ENCODE results near the gene NID1. TPM values are rescaled to one million over a fixed set of nuclear protein-coding genes. Genes with fewer than 3 reads are reported as not detected.

NID1 gene
- total RNA-seq, 2 experiments from 2014 or later = not detected

DNA sequence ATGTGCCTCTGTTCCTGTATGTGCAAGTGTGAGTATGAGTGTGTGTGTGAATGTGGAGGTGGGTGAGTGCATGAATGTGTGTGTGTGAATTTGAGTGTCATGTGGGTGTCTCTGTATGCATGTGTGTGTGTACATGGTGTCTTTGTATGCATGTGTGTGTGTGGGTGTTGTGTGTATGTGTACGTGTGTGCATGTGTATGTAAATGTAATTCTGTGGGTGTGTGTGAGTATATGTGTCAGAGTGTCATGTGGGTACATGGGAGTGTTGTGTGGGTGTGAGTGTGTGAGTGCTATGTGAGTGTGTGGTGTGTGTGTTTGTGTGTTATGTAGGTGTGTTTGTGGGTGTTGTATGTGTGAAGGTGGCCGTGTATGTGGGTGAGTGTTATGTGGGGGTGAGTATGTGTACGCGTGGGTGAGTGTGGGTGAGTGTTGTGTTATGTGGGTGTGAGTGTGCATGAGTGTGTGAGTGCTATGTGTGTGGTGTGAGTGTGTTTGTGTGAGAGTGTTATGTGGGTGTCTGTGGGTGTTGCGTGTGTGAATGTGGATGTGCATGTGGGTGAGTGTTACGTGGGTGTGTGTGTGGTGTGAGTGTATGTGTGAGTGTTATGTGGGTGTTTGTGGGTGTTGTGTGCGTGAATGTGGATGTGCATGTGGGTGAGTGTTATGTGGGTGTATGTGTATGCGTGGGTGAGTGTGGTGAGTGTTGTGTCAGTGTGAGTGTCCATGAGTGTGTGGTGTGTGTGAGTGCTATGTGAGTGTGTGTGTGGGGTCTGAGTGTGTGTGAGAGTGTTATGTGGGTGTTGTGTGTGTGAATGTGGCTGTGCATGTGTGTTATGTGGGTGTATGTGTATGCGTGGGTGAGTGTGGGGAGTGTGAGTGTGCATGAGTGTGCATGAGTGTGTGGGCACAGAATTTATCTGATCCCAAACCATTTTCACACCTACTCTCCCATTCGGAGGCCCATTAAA, 36.6 kb upstream of the NID1 start:
- Histone ChIP-seq H4K20me1 (ENCODE audit: insufficient read depth, low read length) (no peaks in the 10 kb centered on the region), H3K9me2 (ENCODE audit: insufficient read depth, low read length) (no peaks in the 10 kb centered on the region), H3K9me3 (ENCODE audit: low read length) (no peaks in the 10 kb centered on the region), H2AFZ (ENCODE audit: low read length) (no peak overlapping the region), H3K27ac (ENCODE audit: low read depth, low read length, poor library complexity, severe bottlenecking) (no peak overlapping the region), H3K4me3 (ENCODE audit: low read depth, low read length, poor library complexity, severe bottlenecking) (no peak overlapping the region), H3K4me1 (ENCODE audit: insufficient read depth, low read length, poor library complexity, severe bottlenecking) (no peaks in the 10 kb centered on the region), H3K4me2 (ENCODE audit: low read length) (no peak overlapping the region), H3K36me3 (ENCODE audit: insufficient read depth, low read length) (no peaks in the 10 kb centered on the region), H3K79me2 (ENCODE audit: insufficient read depth, low read depth, low read length) (no peaks in the 10 kb centered on the region)
- intact Hi-C loops (cut with micrococcal nuclease; ENCODE audit: unreplicated experiment) = loop anchor here (5.0 to 10.0 kb wide), 5 partner anchors 243 to 1463 kb away; no protein-coding TSS in a partner anchor
- ChIA-PET POLR2A (no interaction called here), CTCF (ENCODE audit: unreplicated experiment) (interaction anchor here (0.5 kb wide), 1 partner anchor 10 kb away, joined by 3 read pairs; no protein-coding TSS in a partner anchor)
- TF ChIP-seq, protein P1, sequence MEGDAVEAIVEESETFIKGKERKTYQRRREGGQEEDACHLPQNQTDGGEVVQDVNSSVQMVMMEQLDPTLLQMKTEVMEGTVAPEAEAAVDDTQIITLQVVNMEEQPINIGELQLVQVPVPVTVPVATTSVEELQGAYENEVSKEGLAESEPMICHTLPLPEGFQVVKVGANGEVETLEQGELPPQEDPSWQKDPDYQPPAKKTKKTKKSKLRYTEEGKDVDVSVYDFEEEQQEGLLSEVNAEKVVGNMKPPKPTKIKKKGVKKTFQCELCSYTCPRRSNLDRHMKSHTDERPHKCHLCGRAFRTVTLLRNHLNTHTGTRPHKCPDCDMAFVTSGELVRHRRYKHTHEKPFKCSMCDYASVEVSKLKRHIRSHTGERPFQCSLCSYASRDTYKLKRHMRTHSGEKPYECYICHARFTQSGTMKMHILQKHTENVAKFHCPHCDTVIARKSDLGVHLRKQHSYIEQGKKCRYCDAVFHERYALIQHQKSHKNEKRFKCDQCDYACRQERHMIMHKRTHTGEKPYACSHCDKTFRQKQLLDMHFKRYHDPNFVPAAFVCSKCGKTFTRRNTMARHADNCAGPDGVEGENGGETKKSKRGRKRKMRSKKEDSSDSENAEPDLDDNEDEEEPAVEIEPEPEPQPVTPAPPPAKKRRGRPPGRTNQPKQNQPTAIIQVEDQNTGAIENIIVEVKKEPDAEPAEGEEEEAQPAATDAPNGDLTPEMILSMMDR (conservative IDR thresholded peaks at IDR 0.05; ENCODE audit: low read length) = no peak
- TF ChIP-seq EZH2phosphoT487 (IDR thresholded peaks at IDR 0.05; ENCODE audit: borderline replicate concordance, low read depth, low read length) = no peak
- no TSS peak for BruUV-seq (replicated peaks)
- DNase-seq (ENCODE audit: low spot score) = no peak

DNA sequence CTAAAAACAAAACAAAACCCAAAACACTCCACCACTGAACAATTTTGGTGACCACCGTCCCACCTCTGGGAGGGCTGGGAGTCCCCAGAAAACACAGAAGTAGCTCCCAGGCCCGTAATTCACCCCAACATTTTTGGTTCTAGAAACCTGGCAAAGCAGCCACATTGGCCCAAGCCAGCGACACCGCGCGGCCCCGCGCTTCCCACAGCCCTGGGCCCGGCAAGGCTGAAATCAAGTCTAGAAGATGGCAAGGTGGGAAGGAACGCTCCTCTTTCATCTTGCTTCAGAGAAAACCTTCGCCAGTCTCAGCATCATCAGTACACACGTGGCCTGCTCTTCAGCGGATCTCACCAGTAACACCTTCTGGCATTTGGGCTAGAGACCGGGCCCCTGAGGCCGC, 35.9 kb upstream of the NID1 start:
- DNase-seq (ENCODE audit: low spot score) = no peak
- Histone ChIP-seq H3K79me2 (ENCODE audit: insufficient read depth, low read depth, low read length) (no peaks in the 10 kb centered on the region), H2AFZ (ENCODE audit: low read length) (no peak overlapping the region), H3K4me2 (ENCODE audit: low read length) (no peak overlapping the region), H3K9me2 (ENCODE audit: insufficient read depth, low read length) (no peaks in the 10 kb centered on the region), H3K9me3 (ENCODE audit: low read length) (no peaks in the 10 kb centered on the region), H4K20me1 (ENCODE audit: insufficient read depth, low read length) (no peaks in the 10 kb centered on the region), H3K4me1 (ENCODE audit: insufficient read depth, low read length, poor library complexity, severe bottlenecking) (no peaks in the 10 kb centered on the region), H3K36me3 (ENCODE audit: insufficient read depth, low read length) (no peaks in the 10 kb centered on the region), H3K4me3 (ENCODE audit: low read depth, low read length, poor library complexity, severe bottlenecking) (no peak overlapping the region), H3K27ac (ENCODE audit: low read depth, low read length, poor library complexity, severe bottlenecking) (no peak overlapping the region)
- TF ChIP-seq, protein P1 (conservative IDR thresholded peaks at IDR 0.05; ENCODE audit: low read length) = no peak
- no peak for TF ChIP-seq EZH2phosphoT487 (IDR thresholded peaks at IDR 0.05; ENCODE audit: borderline replicate concordance, low read depth, low read length)
- BruUV-seq (replicated peaks) = no TSS peak
- ChIA-PET CTCF (ENCODE audit: unreplicated experiment) (no interaction called here), POLR2A (interaction anchor here (0.6 kb wide), 1 partner anchor 678 kb away, joined by 3 read pairs; no protein-coding TSS in a partner anchor)
- intact Hi-C loops (cut with micrococcal nuclease; ENCODE audit: unreplicated experiment) = loop anchor here (5.0 to 10.0 kb wide), 5 partner anchors 244 to 1464 kb away; no protein-coding TSS in a partner anchor

Data from OCI-LY7 (cell line).